NCI-H1694 treated with DMSO at 0.1 percent for 48 hours (cell line): Measurements from ENCODE around the gene NUP214.
"Not testable (repeated sequence)": the region's sequence is repeated elsewhere in the genome, so short reads cannot be mapped to it uniquely, and the experiment has no call there.

ENCODE experiments used
- DNase-seq: peaks from one replicate; lab custom pipeline; 2025; lab: John Stamatoyannopoulos, UW

The NUP214 gene

DNA sequence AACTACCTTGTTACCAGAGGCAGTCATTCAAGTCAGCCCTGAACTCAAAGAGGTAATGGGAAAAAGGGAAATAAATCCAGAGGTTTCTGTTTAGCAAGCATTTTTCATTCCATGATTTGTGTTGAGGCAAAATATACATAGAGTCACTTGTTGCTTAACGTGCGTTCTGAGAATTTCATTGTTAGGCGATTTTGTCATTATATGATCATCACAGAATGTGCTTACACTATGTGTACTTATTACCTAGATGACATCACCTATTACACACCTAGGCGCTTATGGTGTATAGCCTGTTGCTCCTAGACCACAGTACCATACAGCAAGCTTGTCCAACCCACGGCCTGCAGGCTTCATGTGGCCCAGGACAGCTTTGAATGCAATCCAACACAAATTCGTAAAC is 36.2 kb downstream of the NUP214 start:
- no peak for DNase-seq

DNA sequence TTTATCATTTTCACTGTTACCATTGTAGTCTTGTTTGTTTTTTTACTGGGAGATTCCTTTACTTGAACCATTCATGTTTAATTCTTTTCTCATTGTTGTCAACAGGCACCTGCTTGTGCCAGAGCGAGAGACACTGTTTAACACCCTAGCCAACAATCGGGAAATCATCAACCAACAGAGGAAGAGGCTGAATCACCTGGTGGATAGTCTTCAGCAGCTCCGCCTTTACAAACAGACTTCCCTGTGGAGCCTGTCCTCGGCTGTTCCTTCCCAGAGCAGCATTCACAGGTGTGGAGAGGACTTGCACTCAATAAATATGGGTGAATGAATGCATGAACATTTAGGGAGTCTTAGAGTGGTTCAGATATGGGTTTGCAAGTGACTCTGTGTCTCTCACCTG is 37.5 kb downstream of the NUP214 start:
- no peak for DNase-seq

DNA sequence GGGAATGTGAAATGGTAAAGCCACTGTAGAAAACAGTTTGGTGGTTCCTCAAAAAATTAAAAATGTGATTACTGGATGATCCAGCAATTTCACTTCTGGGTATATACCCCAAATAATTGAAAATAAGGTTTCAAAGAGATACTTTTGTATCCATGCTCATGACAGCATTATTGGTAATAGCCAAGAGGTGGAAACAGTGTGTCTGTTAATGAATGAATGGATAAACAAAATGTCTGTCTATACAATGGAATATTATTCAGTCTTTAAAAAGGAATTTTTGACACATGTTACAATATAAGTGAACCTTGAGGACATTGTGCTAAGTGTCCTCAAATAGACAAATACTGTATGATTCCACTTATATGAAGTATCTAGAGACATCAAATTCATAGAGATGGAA is 40.1 kb downstream of the NUP214 start:
- DNase-seq: no peak

DNA sequence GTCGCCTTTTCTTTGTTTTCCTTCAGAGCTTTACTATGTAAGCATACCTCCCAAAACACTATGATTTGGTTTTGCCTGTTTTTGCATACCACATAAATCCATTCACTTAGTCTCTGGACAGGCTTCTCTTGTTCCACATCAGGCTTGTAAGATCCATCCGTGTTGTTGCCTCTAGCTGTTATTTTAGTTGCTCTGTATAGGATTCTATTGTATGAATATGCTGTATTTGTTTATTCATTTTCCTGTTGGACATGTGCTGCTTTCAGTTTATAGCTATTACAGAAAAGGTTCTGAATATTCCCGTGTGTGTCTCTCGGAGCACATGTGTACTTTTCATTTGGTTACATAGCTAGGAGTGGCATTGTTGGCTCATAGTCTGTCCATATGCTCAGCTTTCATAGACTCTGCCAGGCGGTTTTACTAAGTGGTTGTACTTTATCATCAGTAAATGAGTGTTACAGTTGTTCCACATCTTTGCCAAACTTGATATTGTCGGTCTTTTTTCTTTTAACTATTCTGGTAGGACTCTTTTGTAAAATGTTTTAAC is 41.8 kb downstream of the NUP214 start:
- peak; percentile 78 for DNase-seq

DNA sequence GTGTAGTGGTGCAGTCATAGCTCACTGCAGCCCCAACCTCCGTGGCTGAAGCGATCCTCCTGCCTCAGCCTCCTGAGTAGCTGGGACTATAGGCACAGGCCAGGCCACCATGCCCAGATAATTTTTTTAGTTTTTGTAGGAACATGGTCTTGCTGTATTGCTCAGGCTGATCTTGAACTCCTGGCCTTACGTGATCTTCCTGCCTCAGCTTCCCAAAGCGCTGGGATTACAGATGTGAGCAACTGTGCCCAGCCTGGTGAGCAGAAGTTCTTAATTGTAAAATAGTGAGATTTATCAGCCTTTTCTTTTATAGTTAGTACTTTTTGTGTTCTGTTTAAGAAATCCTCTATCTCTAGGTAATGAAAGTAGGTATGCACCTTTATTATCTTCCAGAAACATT is 42.5 kb downstream of the NUP214 start:
- no peak for DNase-seq

DNA sequence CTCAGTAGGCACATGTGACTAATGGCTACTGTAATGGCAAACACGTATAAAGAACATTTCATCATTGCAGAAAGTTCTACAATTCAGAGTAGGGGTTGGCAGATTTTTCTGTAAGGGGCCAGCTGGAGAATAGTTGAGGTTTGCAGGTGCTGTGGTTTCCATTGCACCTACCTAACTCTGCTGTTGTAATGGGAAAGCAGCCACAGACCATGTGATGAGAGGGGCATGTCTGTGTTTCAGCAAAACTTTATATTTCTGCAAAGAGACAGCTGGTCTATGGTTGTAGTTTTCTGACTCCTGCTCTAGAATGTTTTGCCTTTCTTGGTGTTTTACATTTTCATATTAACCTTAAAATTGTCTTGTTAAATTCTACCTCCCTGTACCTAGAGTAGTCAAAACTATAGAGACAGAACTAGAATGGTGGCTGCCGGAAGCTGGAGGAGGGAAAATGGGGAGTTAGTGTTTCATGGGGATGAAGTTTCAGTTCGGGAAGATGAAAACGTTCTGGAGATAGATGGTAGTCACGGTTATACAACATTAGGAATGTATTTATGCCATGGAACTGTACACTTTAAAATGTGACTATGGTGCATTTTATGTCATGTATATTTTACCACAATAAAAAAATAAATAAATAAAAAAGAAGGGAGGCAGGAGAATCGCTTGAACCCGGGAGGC is 44.3 kb downstream of the NUP214 start:
- DNase-seq: no peak

DNA sequence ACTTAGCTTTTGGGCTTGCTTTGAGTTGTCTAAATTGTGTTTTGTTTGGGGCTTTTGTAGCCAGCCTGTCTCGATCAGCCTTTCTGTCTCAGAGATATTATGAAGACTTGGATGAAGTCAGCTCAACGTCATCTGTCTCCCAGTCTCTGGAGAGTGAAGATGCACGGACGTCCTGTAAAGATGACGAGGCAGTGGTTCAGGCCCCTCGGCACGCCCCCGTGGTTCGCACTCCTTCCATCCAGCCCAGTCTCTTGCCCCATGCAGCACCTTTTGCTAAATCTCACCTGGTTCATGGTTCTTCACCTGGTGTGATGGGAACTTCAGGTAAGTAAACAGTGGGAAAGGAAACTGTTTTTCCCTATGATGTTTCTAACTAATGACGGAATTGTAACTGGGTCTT is 48.6 kb downstream of the NUP214 start:
- no peak for DNase-seq

DNA sequence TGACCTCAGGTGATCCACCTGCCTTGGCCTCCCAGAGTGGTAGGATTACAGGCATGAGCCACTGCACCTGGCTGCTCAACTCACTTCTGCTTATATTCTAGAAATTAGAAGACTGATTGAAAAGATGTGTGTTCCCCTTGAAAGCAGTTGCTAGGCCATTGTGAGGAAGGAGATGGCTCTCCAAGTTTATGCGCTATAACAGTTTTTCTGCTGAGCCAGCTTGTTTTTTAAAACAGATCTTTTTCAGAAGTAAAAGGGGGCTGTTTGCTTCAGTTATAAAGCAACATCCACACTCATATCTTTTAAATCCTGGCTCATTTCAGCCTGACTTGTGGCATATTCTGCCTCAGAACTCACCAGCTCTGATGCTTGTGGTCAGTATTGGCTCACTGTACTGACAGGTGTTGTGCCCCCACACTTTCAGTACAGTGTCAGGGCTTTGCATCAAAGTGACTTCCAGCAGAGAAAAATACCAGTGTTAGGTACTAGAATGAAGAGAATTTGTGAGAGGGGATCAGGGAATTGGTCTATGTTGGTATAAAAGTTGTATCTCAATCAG is 49.4 kb downstream of the NUP214 start:
- DNase-seq: no peak

DNA sequence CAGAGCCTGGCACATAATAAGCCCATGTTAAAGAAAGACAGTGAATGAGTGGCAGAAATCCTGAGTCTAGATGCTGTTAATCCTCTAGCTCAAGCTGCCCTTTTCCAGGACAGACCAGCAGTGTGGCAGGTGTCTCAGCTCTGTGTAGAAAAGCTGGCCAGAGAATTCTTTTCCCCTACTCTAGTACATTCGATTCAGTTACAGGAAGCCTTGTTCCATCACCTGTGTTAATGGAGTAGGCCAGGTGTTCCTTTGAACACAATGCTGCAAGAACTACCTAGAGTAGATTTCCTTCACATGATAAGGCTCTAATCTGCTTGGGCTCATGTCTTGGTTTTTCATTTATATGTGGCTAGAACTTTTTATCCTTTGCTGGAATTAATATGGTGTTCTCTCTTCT is 52.5 kb downstream of the NUP214 start:
- no peak for DNase-seq

DNA sequence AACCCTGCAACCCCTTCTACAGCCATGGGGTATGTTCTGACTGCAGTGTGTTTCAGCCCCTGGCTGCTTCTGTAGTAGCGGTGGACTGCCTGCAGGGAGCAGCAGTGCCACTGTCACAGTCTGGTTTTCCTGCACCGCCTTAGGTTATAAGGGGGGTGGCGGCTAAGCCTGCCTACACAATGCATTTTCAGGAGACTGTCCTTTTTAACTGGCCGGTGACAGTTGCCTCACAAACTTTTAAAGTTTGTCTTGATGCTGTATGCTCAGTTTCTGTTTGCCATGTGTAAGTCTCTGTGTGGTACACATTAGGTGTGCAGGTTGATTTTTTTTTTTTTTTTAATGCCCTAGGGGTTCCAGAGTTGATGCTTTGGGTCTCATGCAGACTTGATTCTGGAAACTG is 53.0 kb downstream of the NUP214 start:
- DNase-seq: peak; percentile 37

DNA sequence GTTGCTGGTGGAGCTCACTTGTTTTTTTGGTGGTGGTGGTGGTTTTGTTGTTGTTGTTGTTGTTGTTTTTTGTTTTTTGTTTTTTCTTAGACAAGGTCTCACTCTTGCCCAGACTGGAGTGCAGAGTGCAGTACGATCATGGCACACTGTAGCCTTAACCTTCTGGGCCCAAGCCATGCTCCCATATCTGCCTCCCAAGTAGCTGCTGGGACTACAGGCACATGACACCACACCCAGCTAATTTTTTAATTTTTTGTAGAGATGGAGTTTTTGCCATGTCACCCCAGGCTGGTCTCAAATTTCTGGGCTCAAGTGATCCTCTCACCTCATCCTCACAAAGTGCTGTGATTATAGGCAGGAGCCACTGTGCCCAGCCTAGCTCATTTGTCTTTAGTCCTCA is 53.5 kb downstream of the NUP214 start:
- DNase-seq: no peak

DNA sequence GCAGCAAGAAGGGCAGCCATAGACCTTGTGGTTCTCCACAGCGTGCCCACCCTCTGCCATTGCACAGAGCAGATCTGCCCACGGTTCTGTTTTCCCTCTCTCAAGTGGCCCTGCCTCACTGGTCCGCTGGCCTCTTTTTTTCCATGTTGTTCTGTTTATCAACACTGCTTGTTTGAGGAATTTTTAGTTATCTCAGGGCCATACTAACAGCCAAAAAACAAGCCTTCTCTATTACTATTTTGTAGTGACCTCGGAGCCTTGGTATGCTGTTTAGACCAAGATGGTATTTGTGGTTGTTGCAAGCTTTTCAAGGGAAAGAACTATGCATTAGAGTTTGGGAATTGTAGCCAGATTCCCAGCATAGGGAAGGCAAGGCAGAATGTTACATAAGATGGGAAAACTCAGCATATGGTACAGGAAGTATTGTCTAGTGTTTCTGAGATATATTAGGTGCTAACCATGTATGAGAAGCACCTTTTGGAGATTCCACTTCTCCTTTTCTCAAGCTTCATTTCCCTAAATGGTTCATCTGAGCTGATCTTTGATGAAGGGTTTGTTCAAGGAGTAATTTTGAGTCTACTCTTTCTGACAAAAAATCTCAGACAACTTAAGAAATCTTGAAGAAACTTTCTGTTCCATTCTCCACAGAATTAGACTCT is 54.3 kb downstream of the NUP214 start:
- DNase-seq: no peak

DNA sequence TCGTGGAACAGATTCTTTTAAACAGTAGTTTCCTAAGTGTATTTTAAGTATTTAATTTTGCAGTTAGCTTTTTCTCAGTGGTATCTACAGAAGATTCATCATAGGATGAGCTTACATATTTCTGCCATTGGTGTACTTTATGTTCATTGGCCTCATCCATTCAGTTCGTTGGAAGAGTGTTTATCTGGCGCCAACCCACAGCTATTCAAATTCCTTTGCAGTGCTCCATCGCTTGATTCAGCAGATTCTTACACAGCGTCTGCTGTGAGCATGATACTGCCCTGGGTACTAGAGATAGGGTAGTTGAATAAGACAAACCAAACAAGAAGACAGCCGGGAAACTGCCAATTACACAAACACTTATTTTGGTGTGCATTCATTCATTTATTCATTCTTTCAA is 55.1 kb downstream of the NUP214 start:
- DNase-seq: no peak

DNA sequence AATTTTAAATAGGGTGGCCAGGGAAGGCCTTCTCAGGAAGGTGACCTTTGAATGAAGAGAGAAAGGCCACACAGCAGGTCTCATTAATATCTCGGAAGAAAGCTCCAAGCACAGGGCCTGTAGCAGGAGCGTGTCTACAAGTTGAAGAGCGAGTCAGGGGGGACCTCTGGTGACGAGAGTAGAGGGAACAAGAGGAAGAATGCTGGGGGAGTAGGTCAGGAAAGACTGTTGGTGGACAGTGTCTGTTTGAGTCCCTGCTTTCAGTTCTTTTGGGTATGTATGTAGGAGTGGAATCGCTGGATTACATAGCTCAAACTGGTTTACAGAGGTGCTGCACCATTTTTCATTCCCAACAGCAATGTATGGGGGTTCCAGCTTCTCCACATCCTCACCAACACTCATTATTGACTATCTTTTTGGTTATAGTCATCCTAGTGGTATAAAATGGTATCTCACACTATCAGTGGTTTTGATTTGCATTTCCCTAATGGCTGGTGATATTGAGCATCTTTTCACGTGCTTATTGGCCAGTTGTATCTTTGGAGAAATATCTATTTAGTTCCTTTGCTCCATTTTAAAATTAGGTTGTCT is 55.8 kb downstream of the NUP214 start:
- no peak for DNase-seq

DNA sequence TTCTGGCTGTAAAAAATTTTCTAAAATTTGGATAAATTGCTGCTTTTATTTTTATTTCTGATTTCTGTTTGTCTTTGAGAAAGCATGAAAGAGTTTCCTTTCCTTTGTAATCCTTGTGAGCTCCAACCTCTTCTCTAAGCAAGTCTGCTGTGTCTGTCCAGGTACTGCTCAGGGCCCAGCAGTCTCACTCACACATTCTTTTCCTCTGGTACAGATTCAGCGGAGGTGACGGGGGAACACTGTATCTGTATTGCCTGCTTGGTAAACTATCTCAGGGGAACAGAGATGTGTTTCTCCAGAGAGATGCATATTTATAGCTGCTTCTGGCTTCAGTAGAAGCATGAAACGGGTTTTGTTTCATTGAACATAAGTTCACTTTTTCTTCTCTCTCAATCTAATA is 60.5 kb downstream of the NUP214 start:
- DNase-seq: no peak

DNA sequence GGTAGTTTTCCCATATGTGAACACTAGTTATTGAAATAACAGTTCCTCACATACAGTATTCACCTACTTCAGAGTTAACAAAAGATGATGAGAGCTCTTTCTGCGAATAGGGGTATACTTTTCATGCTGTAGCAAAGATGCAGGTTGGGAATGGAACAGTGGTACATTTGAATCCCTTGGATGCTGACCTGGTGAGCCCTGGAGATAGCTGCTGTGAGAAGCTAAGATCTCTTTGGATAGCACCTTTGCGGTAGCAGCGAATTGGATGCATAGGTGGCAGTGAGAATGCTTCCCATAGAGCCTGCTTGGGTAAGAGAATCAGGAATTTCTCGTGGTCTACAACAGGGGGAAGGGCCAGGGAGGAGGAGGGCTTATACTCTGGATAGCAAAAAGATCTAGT is 61.2 kb downstream of the NUP214 start:
- DNase-seq: no peak

DNA sequence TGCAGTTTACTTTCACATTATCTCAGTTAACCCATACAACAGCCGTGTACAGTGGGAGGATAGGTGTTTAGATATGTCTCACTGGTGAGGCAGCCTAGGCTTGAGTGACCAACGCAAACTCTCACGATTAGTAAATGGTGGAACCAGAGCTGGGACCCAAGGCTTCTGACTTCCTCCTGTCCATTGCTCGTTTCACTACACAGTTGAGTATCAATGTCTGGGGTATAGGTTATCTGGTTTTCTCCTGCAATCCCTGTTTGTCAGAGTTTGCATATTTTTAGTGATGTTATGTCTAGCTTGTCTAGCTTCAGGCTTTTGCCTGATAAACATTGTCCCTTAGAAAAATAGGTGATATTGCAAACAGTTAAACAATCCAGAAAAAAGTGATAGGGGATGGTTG is 62.6 kb downstream of the NUP214 start:
- DNase-seq: no peak

DNA sequence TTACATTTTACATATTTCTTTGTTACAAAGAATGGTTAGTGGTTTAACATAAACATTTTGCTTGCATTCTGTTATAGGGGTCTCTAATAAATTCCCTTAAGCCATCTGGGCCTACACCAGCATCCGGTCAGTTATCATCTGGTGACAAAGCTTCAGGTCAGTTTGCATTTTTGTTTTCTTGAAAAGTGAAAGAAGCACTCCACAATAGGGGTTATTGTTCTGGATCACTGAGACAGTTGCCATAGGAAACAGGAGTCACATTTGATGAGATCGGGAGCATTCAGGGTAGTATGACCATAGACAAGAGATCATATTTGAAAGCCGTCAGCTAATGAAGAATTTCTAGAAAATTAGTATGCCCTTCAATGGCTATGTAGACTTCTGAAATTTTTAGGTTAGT is 63.6 kb downstream of the NUP214 start:
- no peak for DNase-seq

DNA sequence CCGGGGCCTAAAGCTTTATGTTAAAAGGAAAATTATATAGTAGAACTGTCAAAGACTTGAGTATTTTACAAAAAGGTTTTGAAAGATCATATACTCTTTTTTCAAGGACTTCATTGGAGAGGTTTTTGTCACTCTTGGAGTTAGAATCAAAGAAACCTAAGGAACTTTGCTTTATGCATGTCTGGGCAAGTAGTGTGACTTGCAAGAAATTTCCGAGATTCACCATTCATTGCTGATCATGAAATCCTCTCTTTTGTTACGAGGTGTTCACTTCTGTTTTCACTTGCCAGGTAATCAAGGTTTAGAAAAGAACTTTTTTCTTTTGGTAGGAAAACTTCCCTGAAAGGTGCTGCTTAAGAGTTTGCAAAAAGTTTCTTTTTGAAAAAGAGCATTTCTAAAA is 64.8 kb downstream of the NUP214 start:
- no peak for DNase-seq

DNA sequence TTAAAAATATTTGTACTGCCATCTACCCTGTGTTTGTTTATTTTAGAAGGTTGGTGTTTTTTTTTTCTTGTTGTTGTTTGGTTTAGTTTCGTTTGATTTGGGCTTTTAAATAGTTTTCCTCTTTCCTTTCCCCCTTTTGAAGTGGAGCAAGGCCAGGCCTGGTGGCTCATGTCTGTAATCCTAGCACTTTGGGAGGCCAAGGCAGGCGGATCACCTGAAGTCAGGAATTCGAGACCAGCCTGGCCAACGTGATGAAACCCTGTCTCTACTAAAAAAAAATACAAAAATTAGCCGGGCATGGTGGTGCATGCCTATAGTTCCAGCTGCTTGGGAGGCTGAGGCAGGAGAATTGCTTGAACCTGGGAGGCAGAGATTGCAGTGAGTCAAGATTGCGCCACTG is 65.6 kb downstream of the NUP214 start:
- not testable (repeated sequence) for DNase-seq

DNA sequence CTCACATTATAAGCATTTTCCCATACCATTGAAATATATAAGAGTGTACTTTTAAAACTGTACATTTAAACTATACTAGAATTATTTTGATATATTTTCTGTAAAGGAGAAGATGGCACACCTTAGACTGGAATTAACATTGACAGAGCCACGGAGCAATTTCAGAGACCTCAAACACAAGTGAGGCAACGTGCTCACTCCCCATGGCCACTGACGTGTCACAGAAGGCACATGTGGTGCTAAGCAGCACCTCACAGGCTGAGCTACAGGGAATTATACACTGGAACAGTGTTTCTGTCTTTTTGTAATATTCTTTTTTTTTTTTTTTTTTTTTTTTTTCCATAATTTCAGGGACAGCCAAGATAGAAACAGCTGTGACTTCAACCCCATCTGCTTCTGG is 66.5 kb downstream of the NUP214 start:
- no peak for DNase-seq

DNA sequence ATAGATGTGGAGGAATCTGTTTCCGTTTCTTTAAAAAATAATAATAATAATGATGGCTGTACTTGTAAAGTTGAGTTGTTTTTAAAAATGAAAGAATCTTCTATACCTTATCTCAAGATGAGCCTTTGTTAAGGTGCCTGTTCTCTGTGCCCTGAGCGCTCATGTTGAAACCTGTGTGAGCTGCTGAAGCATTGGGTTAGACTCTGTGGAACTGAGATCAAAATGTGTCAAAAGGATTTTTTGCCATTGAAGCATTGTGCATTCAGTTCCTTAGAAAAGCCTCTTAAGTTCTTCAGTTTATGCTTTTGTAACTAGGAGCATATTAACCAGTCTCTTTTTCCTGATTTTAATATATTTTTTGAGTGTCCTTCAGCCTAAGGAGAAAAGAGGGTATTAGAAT is 67.7 kb downstream of the NUP214 start:
- DNase-seq: no peak

DNA sequence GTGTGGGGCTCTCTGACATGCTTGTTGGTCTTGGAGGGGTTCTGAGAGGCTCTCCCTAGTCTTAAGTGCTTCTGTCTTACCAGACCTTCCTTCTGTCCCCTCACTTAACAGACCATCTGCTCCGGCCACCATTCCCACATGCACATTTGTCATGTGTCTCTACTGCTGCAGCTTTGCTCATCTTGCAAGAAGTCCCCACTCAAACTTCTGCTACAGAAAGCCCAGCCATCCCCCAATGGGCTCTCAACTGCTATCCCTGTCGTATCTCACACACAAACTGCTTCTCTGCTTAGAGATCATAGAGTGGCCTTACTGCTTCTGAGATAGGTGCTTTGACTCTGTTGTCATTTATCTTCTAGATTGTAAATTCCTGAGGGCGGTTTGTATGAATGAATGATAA is 69.4 kb downstream of the NUP214 start:
- no peak for DNase-seq
